Measurements from ENCODE around the gene CAMTA1. TPM values are rescaled to one million over a fixed set of nuclear protein-coding genes. Genes with fewer than 3 reads are reported as not detected.

The CAMTA1 gene
- total RNA-seq, 4 donors from 2014 or later, result 86.3 to 170 (median 132) TPM

DNA sequence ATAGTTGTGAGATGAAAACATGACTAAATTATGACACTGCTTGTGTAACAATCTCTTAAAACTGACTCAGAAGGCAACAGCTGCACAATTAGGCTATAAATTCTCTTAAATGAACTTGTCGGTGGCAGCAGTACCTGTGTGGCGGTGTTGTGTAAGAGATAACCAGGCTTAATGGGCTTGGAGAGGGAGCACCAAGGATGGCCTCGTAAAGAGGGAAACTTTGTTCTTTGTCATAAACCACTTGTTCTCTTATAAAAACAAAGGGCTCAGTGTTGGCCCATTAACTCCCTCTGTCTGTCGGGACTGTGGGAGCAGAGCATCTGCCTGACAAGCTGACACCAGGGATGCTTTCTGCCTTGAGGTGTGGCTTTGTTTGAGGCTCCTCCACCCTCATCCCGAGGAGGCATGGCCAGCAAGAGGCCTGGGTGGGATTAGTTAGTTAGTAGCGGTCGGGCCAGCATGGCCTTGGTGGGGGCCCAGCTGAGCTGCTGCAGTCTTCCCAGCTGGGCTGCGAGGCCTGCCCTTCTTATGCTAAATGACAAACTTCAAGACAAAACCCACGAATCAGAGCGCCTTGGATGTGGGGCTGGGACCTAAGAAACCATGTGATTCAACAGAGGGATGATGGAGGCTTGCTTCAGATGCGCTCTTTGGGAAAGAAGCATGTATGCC lies 171.4 kb downstream of the CAMTA1 start:
- Histone ChIP-seq H3K27ac (no peak overlapping the region), H3K4me3 (no peak overlapping the region), H3K27me3 (peaks cover 29% of the 10 kb centered on the region), H3K4me1 (peaks cover 0 to 16% (median 0%) of the 10 kb centered on the region in 3 donors), H3K36me3 (no peaks in the 10 kb centered on the region), H3K9me3 (no peaks in the 10 kb centered on the region)
- no peak for ATAC-seq
- 70 to 83% methylated on average over 2 to 6 of the region's 11 CpGs for WGBS, 2 donors (ENCODE audit: low coverage in 1 of 2)
- no peak for TF ChIP-seq POLR2A (IDR thresholded peaks at IDR 0.05)
- TF ChIP-seq, protein P1, sequence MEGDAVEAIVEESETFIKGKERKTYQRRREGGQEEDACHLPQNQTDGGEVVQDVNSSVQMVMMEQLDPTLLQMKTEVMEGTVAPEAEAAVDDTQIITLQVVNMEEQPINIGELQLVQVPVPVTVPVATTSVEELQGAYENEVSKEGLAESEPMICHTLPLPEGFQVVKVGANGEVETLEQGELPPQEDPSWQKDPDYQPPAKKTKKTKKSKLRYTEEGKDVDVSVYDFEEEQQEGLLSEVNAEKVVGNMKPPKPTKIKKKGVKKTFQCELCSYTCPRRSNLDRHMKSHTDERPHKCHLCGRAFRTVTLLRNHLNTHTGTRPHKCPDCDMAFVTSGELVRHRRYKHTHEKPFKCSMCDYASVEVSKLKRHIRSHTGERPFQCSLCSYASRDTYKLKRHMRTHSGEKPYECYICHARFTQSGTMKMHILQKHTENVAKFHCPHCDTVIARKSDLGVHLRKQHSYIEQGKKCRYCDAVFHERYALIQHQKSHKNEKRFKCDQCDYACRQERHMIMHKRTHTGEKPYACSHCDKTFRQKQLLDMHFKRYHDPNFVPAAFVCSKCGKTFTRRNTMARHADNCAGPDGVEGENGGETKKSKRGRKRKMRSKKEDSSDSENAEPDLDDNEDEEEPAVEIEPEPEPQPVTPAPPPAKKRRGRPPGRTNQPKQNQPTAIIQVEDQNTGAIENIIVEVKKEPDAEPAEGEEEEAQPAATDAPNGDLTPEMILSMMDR (IDR thresholded peaks at IDR 0.05), result no peak
- no peak for TF ChIP-seq EP300 (IDR thresholded peaks at IDR 0.05)
- TF ChIP-seq POLR2AphosphoS5 (IDR thresholded peaks at IDR 0.05), result no peak

DNA sequence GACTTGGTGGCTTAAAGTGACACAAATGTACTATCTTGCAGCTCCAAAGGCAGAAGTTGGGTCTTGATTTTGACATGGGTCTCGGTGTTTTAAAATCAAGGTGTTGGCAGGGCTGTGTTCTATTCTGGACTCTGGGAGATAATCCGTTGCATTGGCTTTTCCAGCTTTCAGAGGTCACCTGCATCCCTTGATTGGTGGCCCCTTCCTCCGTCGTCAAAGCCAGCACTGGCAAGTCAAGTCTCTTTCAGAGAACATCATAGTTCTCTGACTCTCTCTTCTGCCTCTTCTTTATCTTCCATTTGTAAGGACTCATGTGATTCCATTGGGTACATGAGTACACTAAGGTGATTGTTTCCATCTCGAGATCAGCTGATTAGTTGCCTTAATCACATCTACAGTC lies 172.1 kb downstream of the CAMTA1 start:
- WGBS, 2 donors (ENCODE audit: low coverage in 1 of 2), result 76 to 96% methylated on average over 4 to 5 of the region's 5 CpGs
- H3K36me3 ChIP-seq, result no peaks in the 10 kb centered on the region
- TF ChIP-seq, protein P1 (IDR thresholded peaks at IDR 0.05), result no peak
- no peak for TF ChIP-seq POLR2A (IDR thresholded peaks at IDR 0.05)
- TF ChIP-seq POLR2AphosphoS5 (IDR thresholded peaks at IDR 0.05), result no peak
- no peak for TF ChIP-seq EP300 (IDR thresholded peaks at IDR 0.05)
- H3K4me1 ChIP-seq, result peaks cover 0 to 23% (median 0%) of the 10 kb centered on the region in 3 donors
- no peak for ATAC-seq
- H3K4me3 ChIP-seq, result no peak overlapping the region
- H3K27me3 ChIP-seq, result peaks cover 36% of the 10 kb centered on the region
- H3K9me3 ChIP-seq, result no peaks in the 10 kb centered on the region
- H3K27ac ChIP-seq, result no peak overlapping the region

DNA sequence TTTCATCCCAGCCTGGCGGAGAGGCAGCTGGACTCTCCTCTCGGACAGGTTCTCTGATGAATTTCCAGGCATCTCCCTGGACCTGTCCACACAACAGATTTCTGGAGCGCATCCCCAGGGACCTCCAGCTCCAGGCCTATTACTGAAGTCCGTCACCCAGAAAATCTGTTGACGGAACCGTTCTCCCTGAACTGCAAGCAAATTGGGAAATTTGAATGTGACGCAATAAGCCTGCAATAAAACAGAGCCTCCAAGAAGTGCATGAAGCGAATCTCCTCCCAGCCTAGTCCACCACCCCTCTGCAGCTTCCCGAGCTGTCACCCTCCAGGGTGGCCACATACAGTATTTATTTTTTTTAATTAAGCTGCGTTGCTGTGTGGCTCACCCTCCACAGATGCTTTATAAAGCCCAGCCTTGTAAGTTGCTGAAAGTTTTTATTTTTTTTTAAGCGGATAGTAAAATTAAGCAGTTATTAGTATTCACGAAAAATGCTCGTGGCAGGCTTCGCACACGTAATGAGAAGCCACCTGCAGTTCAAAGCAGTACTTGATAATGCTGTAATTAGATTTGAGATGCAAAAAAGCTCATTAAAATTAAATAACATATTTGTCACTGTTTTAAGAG lies 173.3 kb downstream of the CAMTA1 start:
- no peak for ATAC-seq
- TF ChIP-seq POLR2AphosphoS5 (IDR thresholded peaks at IDR 0.05) (no peak), POLR2A (IDR thresholded peaks at IDR 0.05) (no peak), EP300 (IDR thresholded peaks at IDR 0.05) (no peak)
- TF ChIP-seq, protein P1 (IDR thresholded peaks at IDR 0.05), result no peak
- Histone ChIP-seq H3K27ac (no peak overlapping the region), H3K9me3 (no peaks in the 10 kb centered on the region), H3K4me1 (peaks cover 0 to 35% (median 3%) of the 10 kb centered on the region in 3 donors), H3K36me3 (no peaks in the 10 kb centered on the region), H3K27me3 (peaks cover 48% of the 10 kb centered on the region), H3K4me3 (no peak overlapping the region)
- whole genome bisulfite sequencing, 2 donors (ENCODE audit: low coverage in 1 of 2), result 89 to 92% methylated on average over 9 to 15 of the region's 15 CpGs

GRCh38 chr1:6959491-6959890 lies 174.2 kb downstream of the CAMTA1 start:
- peaks cover 58% of the 10 kb centered on the region for H3K27me3 ChIP-seq
- ATAC-seq, result no peak
- no peak overlapping the region for H3K27ac ChIP-seq
- TF ChIP-seq POLR2AphosphoS5 (IDR thresholded peaks at IDR 0.05) (no peak), EP300 (IDR thresholded peaks at IDR 0.05) (no peak), POLR2A (IDR thresholded peaks at IDR 0.05) (no peak)
- TF ChIP-seq, protein P1 (IDR thresholded peaks at IDR 0.05), result no peak
- H3K4me3 ChIP-seq, result no peak overlapping the region
- peaks cover 0 to 39% (median 5%) of the 10 kb centered on the region in 3 donors for H3K4me1 ChIP-seq
- H3K36me3 ChIP-seq, result no peaks in the 10 kb centered on the region
- 83 to 96% methylated on average over 4 to 6 of the region's 8 CpGs for WGBS, 2 donors (ENCODE audit: low coverage in 1 of 2)
- no peaks in the 10 kb centered on the region for H3K9me3 ChIP-seq
